Measurements from ENCODE around the gene INSYN2B.

GRCh38 chr5:169941542-169941941, 38.8 kb downstream of the INSYN2B start:
- TF ChIP-seq POLR2A (IDR thresholded peaks at IDR 0.05) (no peak), POLR2AphosphoS5 (IDR thresholded peaks at IDR 0.05) (no peak), CTCF (IDR thresholded peaks at IDR 0.05) (no peak), EP300 (IDR thresholded peaks at IDR 0.05) (no peak)

Data from gastroesophageal sphincter (tissue), 3 donors.